Astrocyte (in vitro differentiated cells and primary cell): ENCODE measurements around the gene FOLR2.
"Not testable (repeated sequence)": the region's sequence is repeated elsewhere in the genome, so short reads cannot be mapped to it uniquely, and the experiment has no call there.

Source experiments
- CTCF ChIP-seq: IDR thresholded peaks from 2 replicates; pipeline ENCODE4 v1.5.1; 2011; ENCODE audit warnings: low read depth, mild to moderate bottlenecking, inconsistent platforms, low read length, moderate library complexity; ENCODE audit not compliant: insufficient read depth
- EZH2 ChIP-seq: IDR thresholded peaks from 2 replicates; pipeline ENCODE4 v1.6.1; 2012; ENCODE audit warnings: mild to moderate bottlenecking, low read length, inconsistent platforms; ENCODE audit not compliant: insufficient read depth

- not testable (repeated sequence) for TF ChIP-seq CTCF, EZH2
These were observed 47.5 kb upstream of the FOLR2 start for GRCh38 chr11:72169046-72169555.
